Osteoblast (primary cell): Measurements from ENCODE around the gene MPV17. TPM values are rescaled to one million over a fixed set of nuclear protein-coding genes. Genes with fewer than 3 reads are reported as not detected.

Experiments
- DNase-seq: peaks from one replicate; pipeline ENCODE4 v3.0.0; 2011; ENCODE audit warnings: low spot score, mixed read lengths; ENCODE audit not compliant: insufficient read length; ENCODE audit errors: missing footprints
- H2AFZ ChIP-seq: 2 replicates; pipeline ENCODE4 v1.6.0; 2011; ENCODE audit warnings: mild to moderate bottlenecking, low read length
- H3K27ac ChIP-seq: 2 replicates; pipeline ENCODE4 v1.5.1; 2011; ENCODE audit warnings: mild to moderate bottlenecking, low read depth, low read length, moderate library complexity
- H3K27me3 ChIP-seq: 2 replicates; pipeline ENCODE4 v1.6.0; 2012; ENCODE audit warnings: mild to moderate bottlenecking, control low read depth, inconsistent platforms, low read length, moderate library complexity; ENCODE audit not compliant: insufficient read depth
- H3K36me3 ChIP-seq: 2 replicates; pipeline ENCODE4 v1.5.1; 2011; ENCODE audit warnings: mild to moderate bottlenecking, low read length, control low read depth, moderate library complexity; ENCODE audit not compliant: insufficient read depth
- H3K4me1 ChIP-seq: 2 replicates; pipeline ENCODE4 v1.5.1; 2011; ENCODE audit warnings: mild to moderate bottlenecking, low read length, control low read depth, moderate library complexity; ENCODE audit not compliant: insufficient read depth
- H3K4me2 ChIP-seq: 2 replicates; pipeline ENCODE4 v1.6.0; 2011; ENCODE audit warnings: mild to moderate bottlenecking, low read length; ENCODE audit not compliant: insufficient read depth
- H3K4me3 ChIP-seq: fragments of 200-600 bp; sonication (generic); 3 replicates; pipeline ENCODE4 v1.5.1; 2012; ENCODE audit warnings: mild to moderate bottlenecking, low read length, inconsistent platforms; ENCODE audit not compliant: insufficient read depth
- H3K79me2 ChIP-seq: 2 replicates; pipeline ENCODE4 v1.6.0; 2012; ENCODE audit warnings: mild to moderate bottlenecking, low read length, control low read depth, inconsistent platforms; ENCODE audit not compliant: insufficient read depth
- H3K9me3 ChIP-seq: 2 replicates; pipeline ENCODE4 v1.5.1; 2011; ENCODE audit warnings: low read depth, low read length, control low read depth
- H4K20me1 ChIP-seq: 2 replicates; pipeline ENCODE4 v1.6.0; 2012; ENCODE audit warnings: mild to moderate bottlenecking, low read length, control low read depth; ENCODE audit not compliant: insufficient read depth
- CTCF ChIP-seq: IDR thresholded peaks from 2 replicates; pipeline ENCODE4 v1.5.1; 2011; ENCODE audit warnings: mild to moderate bottlenecking, low read depth, low read length, moderate library complexity; ENCODE audit errors: extremely low read depth
- total RNA-seq: library from RNA; depleted of rRNA; stranded (reverse); fragments of >200 nt; gene quantifications from 2 replicates; pipeline ENCODE4 v1.2.3, GENCODE V29; 2012

The MPV17 gene
- total RNA-seq, 1 donor, result 98.8 TPM

DNA sequence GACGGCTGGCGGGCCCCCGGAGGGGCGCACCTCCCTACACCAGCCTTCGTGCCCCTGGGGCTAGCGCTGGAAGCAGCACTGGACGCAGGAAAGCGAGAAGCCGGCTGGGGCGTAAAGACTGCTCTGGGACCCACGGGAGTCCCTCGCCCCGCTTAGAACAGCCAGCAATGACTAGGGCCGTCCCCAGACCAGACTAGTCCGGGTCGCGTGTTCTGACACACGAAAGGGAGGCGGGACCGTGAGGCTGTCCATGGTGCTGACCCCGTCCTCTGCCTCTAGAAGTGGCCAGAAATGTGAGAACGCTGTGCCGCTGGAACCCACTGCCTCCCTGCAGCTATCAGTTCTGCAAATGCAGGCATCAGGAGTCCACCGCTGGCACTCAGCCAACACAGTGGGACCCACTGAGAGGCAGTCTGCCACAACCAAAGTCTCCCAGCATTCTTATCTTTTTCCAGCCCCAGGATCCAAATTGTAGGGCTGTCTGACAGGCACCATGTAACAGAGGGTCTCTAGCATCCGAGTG lies 14.5 kb downstream of the MPV17 start, which contains the start of gene UCN:
UCN (minus strand) TSS at position 87 of the 523 bp plus-strand sequence. CDS start 550 bp downstream, outside the sequence.
- peaks cover 44% of the 10 kb centered on the region for H3K27me3 ChIP-seq
- H3K4me1 ChIP-seq, result no peaks in the 10 kb centered on the region
- H4K20me1 ChIP-seq, result peaks cover 31% of the 10 kb centered on the region
- no peaks in the 10 kb centered on the region for H3K9me3 ChIP-seq
- H3K4me2 ChIP-seq, result no peak within 1 kb of the TSS
- H3K79me2 ChIP-seq, result no peaks in the 10 kb centered on the region
- no peak for TF ChIP-seq CTCF
- peak; percentile 91 for DNase-seq
- no peak within 1 kb of the TSS for H3K4me3 ChIP-seq
- peaks cover 17% of the 10 kb centered on the region for H3K36me3 ChIP-seq
- no peak within 1 kb of the TSS for H2AFZ ChIP-seq
- no peak within 1 kb of the TSS for H3K27ac ChIP-seq

DNA sequence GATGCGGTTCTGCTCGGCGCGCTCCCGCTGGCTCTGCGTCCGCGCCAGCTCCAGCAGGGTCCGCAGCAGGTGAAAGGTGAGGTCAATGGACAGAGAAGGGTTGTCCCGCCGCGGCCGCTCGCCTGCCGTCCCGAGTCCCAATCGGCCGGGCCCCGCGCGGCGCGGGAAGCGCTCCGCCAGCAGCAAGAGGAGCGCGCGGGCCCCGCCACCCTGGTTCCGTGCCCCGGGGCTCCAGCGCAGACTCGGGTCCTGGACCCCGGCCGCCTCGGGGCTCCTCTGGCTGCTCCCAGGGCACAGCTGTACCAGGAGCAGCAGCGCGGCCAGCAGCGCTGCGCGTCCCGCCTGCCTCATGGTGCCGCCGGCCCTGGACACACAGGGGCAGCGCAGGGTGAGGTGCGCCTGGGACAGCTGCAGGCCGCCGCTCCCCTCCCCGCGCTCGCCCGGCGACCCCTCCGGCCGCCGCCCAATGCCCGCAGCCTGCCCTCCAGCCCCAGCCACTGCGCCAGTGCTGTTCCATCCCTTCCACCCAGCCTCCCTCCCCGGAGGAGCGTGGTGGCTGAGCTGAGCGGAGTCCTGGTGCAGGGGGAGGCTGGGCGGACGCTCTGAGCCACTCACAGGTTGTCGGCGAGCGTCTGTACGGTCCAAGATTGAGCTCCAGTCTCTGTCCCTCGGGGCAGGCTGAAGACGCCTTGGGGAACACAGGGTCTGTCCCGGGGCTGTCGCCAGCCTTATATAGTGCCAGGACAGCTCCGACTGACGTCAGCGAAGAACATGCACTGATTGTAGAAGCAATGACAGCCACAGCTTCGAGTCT lies 15.1 kb downstream of the MPV17 start:
- Histone ChIP-seq H4K20me1 (peaks cover 27% of the 10 kb centered on the region), H3K4me2 (no peak overlapping the region), H3K27ac (no peak overlapping the region), H3K4me3 (no peak overlapping the region), H3K27me3 (peaks cover 44% of the 10 kb centered on the region), H3K9me3 (no peaks in the 10 kb centered on the region), H3K4me1 (no peaks in the 10 kb centered on the region), H2AFZ (no peak overlapping the region), H3K36me3 (peaks cover 17% of the 10 kb centered on the region), H3K79me2 (no peaks in the 10 kb centered on the region)
- peak; percentile 69 for DNase-seq
- no peak for TF ChIP-seq CTCF

- H3K36me3 ChIP-seq, result peaks cover 15% of the 10 kb centered on the region
- H3K27ac ChIP-seq, result no peak overlapping the region
- no peaks in the 10 kb centered on the region for H3K79me2 ChIP-seq
- no peak overlapping the region for H3K4me2 ChIP-seq
- no peaks in the 10 kb centered on the region for H3K9me3 ChIP-seq
- H4K20me1 ChIP-seq, result peaks cover 22% of the 10 kb centered on the region
- no peaks in the 10 kb centered on the region for H3K4me1 ChIP-seq
- H2AFZ ChIP-seq, result no peak overlapping the region
- no peak for DNase-seq
- no peak for TF ChIP-seq CTCF
- peaks cover 44% of the 10 kb centered on the region for H3K27me3 ChIP-seq
- H3K4me3 ChIP-seq, result no peak overlapping the region
Measured at GRCh38 chr2:27307287-27307544, 15.7 kb downstream of the MPV17 start.

- no peaks in the 10 kb centered on the region for H3K4me1 ChIP-seq
- H3K4me2 ChIP-seq, result no peak overlapping the region
- H3K36me3 ChIP-seq, result peaks cover 12% of the 10 kb centered on the region
- peaks cover 44% of the 10 kb centered on the region for H3K27me3 ChIP-seq
- no peak overlapping the region for H3K4me3 ChIP-seq
- no peak for TF ChIP-seq CTCF
- H3K79me2 ChIP-seq, result no peaks in the 10 kb centered on the region
- H3K9me3 ChIP-seq, result no peaks in the 10 kb centered on the region
- H3K27ac ChIP-seq, result no peak overlapping the region
- peaks cover 18% of the 10 kb centered on the region for H4K20me1 ChIP-seq
- DNase-seq, result peak; percentile 90
- H2AFZ ChIP-seq, result no peak overlapping the region
Measured at GRCh38 chr2:27306573-27307286, 16.2 kb downstream of the MPV17 start.
